OCI-LY1 (cell line): ENCODE results near the gene CPNE1.

Experiments
- EZH2 ChIP-seq: fragments of 200-600 bp; sonication (generic), shearing (Covaris generic); IDR thresholded peaks from 2 replicates; pipeline ENCODE4 v1.8.0; 2017; ENCODE audit warnings: borderline replicate concordance, mixed run types, mild to moderate bottlenecking, antibody characterized with exemption, low read length, moderate library complexity, mixed read lengths
- TF ChIP-seq, protein P1 (sequence below): fragments of 200-600 bp; sonication (generic), shearing (Covaris generic); IDR thresholded peaks from 2 replicates; pipeline ENCODE4 v1.5.1; 2017; ENCODE audit warnings: mild to moderate bottlenecking, antibody characterized with exemption, low read length, moderate library complexity, mixed read lengths

DNA sequence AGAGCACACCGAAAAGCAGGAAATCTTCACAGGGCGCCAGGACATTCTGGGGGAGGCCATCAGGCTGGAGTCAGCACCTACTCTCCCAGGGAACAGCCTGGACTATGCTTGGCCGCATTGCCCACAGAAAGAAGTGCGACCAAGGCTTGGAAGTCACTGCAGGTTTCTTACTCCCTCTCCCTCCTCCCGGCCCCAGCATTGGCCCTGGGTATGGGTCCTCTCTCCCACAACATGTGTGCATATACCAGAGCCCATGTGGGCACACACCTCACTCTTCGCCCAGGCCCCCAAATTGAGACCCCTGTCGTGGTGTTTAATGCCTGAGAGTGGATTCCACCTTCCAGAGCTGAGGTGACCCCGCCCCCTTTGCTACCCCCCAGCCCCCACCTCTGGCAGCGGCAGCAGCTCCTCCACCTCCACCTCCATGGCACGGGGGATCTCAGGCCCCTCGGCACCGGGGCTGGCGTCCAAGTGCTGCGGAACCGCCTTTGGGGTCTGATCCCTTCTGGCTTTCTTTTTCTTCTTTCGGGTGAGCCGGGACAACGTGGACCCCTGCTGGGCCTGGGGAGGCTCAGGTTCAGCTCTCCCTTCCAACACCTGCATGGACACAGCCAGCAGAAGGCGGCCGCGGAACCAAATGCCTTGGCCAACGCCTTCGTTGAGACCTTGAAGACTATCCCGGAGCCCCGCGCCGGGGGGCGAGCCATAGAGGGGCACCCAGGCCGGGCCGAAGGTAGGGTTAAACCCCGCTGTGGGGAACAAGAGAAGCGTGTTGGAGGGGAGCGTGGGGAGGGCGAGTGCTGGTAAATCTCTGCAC, 64.3 kb downstream of the CPNE1 start:
- TF ChIP-seq, protein P1, sequence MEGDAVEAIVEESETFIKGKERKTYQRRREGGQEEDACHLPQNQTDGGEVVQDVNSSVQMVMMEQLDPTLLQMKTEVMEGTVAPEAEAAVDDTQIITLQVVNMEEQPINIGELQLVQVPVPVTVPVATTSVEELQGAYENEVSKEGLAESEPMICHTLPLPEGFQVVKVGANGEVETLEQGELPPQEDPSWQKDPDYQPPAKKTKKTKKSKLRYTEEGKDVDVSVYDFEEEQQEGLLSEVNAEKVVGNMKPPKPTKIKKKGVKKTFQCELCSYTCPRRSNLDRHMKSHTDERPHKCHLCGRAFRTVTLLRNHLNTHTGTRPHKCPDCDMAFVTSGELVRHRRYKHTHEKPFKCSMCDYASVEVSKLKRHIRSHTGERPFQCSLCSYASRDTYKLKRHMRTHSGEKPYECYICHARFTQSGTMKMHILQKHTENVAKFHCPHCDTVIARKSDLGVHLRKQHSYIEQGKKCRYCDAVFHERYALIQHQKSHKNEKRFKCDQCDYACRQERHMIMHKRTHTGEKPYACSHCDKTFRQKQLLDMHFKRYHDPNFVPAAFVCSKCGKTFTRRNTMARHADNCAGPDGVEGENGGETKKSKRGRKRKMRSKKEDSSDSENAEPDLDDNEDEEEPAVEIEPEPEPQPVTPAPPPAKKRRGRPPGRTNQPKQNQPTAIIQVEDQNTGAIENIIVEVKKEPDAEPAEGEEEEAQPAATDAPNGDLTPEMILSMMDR = no peak
- no peak for TF ChIP-seq EZH2
